ENCODE measurements around the gene PSAPL1. TPM values are rescaled to one million over a fixed set of nuclear protein-coding genes. Genes with fewer than 3 reads are reported as not detected.
A peak's percentile ranks its signal among the peaks of the same experiment; 100 is the strongest.

The PSAPL1 gene
- total and polyA plus RNA-seq, 2 of the 8 experiments (the other 6 are each of a cell fraction or from before 2014, with no cell fraction given): 0.03 TPM; not detected in 1

- Histone ChIP-seq H2BK20ac (ENCODE audit: low read length) (no peak overlapping the region), H2AFZ (ENCODE audit: low read length) (no peak overlapping the region), H3K36me3 (ENCODE audit: control insufficient read depth in 2 of 4, insufficient read depth in 4 of 4, low read length in 3 of 4) (no peaks in the 10 kb centered on the region; a peak in 1 of 8 replicates), H3K4me3 (ENCODE audit: extremely low read depth in 1 of 4, insufficient read depth in 2 of 4, low read depth in 3 of 4, low read length in 4 of 4) (no peak overlapping the region), H2AK5ac (ENCODE audit: low read depth, low read length) (no peak overlapping the region), H2BK5ac (ENCODE audit: low read depth, low read length) (no peak overlapping the region), H4K91ac (replicated peaks; ENCODE audit: insufficient read length, low read length) (no peak overlapping the region), H3K27ac (ENCODE audit: low read depth, low read length) (no peak overlapping the region), H3K18ac (ENCODE audit: extremely low read depth, low read length) (no peak overlapping the region), H3K4ac (replicated peaks; ENCODE audit: insufficient read length, low read depth, low read length) (no peak overlapping the region), H3K79me1 (ENCODE audit: low read depth, low read length) (no peaks in the 10 kb centered on the region), H3K23me2 (ENCODE audit: low read depth, low read length) (peaks cover 5% of the 10 kb centered on the region; the same call in 1 of the 2 replicates), H3K27me3 (replicated peaks in 1 of 4; ENCODE audit: control insufficient read depth in 3 of 4, extremely low read depth in 1 of 4, insufficient read depth in 3 of 4, low read length in 3 of 4) (no peaks in the 10 kb centered on the region; a peak in 1 of 7 replicates), H2BK15ac (ENCODE audit: low read length) (no peak overlapping the region), H4K20me1 (replicated peaks in 1 of 2; ENCODE audit: control insufficient read depth in 1 of 2, insufficient read depth in 2 of 2, low read length in 2 of 2) (no peaks in the 10 kb centered on the region), H3K9ac (replicated peaks in 1 of 4; ENCODE audit: extremely low read depth in 1 of 4, low read depth in 3 of 4, low read length in 3 of 4) (no peak overlapping the region), H3K23ac (ENCODE audit: insufficient read length) (no peak overlapping the region), H2BK120ac (replicated peaks; ENCODE audit: low read depth, low read length) (no peak overlapping the region), H3K14ac (ENCODE audit: insufficient read length) (no peak overlapping the region), H4K8ac (ENCODE audit: extremely low read depth, insufficient read depth, low read length) (0 out of 2 replicates have a peak overlapping the region, but pooled peaks have one; percentile 23), H3K56ac (replicated peaks; ENCODE audit: insufficient read length, low read depth, low read length) (no peak overlapping the region), H3K4me1 (replicated peaks in 1 of 4; ENCODE audit: control insufficient read depth in 3 of 4, insufficient read depth in 4 of 4, low read length in 3 of 4) (peaks cover 0 to 7% (median under 1%) of the 10 kb centered on the region in 4 experiments; a peak in 2 of 7 replicates), H3K9me3 (ENCODE audit: insufficient read depth in 2 of 2, low read depth in 1 of 2, low read length in 1 of 2) (no peaks in the 10 kb centered on the region), H2BK12ac (ENCODE audit: low read depth, low read length) (no peak overlapping the region), H3K79me2 (ENCODE audit: control insufficient read depth in 1 of 2, insufficient read depth in 2 of 2, low read length in 2 of 2) (no peaks in the 10 kb centered on the region), H3K4me2 (ENCODE audit: insufficient read depth in 1 of 2, low read depth in 2 of 2, low read length in 2 of 2) (no peak overlapping the region), H4K5ac (ENCODE audit: insufficient read length, low read depth, low read length) (no peak overlapping the region)
- 85% methylated on average over 3 of the region's 3 CpGs; no CpG with 5 or more reads in 1 of the 2 experiments for WGBS, 2 experiments (ENCODE audit: extremely low coverage in 1 of 2, insufficient coverage in 1 of 2, insufficient read length in 1 of 2, insufficient replicate concordance in 2 of 2, low coverage in 1 of 2, low lambda C conversion rate in 2 of 2, missing lambda C conversion rate in 1 of 2)
- FAIRE-seq (no peak), DNase-seq (ENCODE audit: low read depth in 1 of 2, low spot score in 2 of 2) (no peak)
- ChIA-PET POLR2A (ENCODE audit: partially characterized antibody) (no interaction called here), CTCF (ENCODE audit: partially characterized antibody) (interaction anchor here (0.6 kb wide), 1 partner anchor 466 kb away, joined by 3 read pairs; no protein-coding TSS in a partner anchor)
- TF ChIP-seq KDM4A (IDR thresholded peaks at IDR 0.05; ENCODE audit: low read depth, low read length, severe bottlenecking) (no peak), PHF8 (conservative IDR thresholded peaks at IDR 0.05; ENCODE audit: low read depth, low read length) (no peak), TEAD4 (IDR thresholded peaks at IDR 0.05; ENCODE audit: low read depth, low read length) (no peak), RFX5 (IDR thresholded peaks at IDR 0.05; ENCODE audit: borderline replicate concordance, low read depth, low read length) (no peak), E2F6 (IDR thresholded peaks at IDR 0.05) (no peak), SUZ12 (IDR thresholded peaks at IDR 0.05; ENCODE audit: low read length) (no peak), POLR2A (IDR thresholded peaks at IDR 0.05; ENCODE audit: control extremely low read depth in 1 of 2, low read depth in 2 of 2, low read length in 2 of 2) (no peak), ASH2L (IDR thresholded peaks at IDR 0.05; ENCODE audit: low read length) (no peak), GTF2F1 (IDR thresholded peaks at IDR 0.05; ENCODE audit: borderline replicate concordance, low read depth, low read length) (no peak), YY1 (IDR thresholded peaks at IDR 0.05; ENCODE audit: low read depth, low read length) (no peak), SRF (IDR thresholded peaks at IDR 0.05; ENCODE audit: low read depth, low read length) (no peak), SIN3A (conservative IDR thresholded peaks at IDR 0.05 in 1 of 2, IDR thresholded peaks at IDR 0.05 in 1 of 2; ENCODE audit: low read depth in 1 of 2, low read length in 2 of 2) (no peak), EP300 (IDR thresholded peaks at IDR 0.05; ENCODE audit: borderline replicate concordance in 1 of 2, low read depth in 2 of 2, low read length in 2 of 2) (no peak), SIRT6 (IDR thresholded peaks at IDR 0.05; ENCODE audit: low read length) (no peak)
These were observed 12.5 kb upstream of the PSAPL1 start for GRCh38 chr4:7447236-7447635.

All from H1 (cell line).